HG02973 (cell line): ENCODE data around the gene CCDC30.
"Not testable (repeated sequence)": the region's sequence is repeated elsewhere in the genome, so short reads cannot be mapped to it uniquely, and the experiment has no call there.

Experiments
- ATAC-seq: cut with Tn5 transposase; IDR thresholded peaks from one replicate; pipeline ENCODE4 v1.9.1; 2021; ENCODE audit warnings: moderate library complexity; ENCODE audit not compliant: unreplicated experiment

Gene CCDC30

DNA sequence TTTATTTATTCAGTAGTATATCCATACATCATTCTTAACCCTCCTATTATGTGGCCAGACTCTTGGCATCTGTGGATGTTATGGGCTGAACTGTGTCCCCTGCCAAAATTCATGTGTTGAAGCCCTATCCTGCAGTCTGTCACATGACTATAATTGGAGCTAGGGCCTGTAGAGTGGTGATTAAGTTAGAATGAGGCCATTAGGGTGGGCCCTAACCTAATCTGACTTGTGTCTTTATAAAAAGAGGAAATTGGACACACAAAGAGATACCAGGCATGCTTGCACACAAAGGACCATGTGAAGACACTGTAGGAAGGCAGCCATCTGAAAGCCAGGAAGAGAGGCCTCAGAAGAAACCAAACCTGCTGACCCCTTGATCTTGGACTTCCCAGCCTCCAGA is 13.8 kb upstream of the CCDC30 start:
- no peak for ATAC-seq

GRCh38 chr1:42450061-42450460 is 13.0 kb upstream of the CCDC30 start:
- ATAC-seq = no peak

DNA sequence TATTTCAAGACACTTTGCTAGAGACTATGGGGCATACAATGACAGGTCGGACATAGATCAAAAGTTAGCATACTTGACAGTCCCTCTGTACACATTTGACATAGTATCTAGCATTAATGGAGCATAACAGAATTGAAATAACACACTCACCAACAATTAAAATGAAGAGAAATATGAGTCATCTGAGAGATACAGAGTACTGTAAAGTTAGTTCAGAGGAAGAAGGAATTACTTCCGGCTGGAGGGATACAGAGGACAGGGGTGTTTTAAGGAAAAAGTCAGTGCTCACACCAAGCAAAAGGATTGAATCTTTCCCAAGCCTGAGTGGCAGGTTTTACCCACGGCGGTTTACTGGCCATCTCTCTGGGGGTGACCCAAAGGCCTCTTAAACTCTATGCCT is 9.7 kb upstream of the CCDC30 start:
- no peak for ATAC-seq

DNA sequence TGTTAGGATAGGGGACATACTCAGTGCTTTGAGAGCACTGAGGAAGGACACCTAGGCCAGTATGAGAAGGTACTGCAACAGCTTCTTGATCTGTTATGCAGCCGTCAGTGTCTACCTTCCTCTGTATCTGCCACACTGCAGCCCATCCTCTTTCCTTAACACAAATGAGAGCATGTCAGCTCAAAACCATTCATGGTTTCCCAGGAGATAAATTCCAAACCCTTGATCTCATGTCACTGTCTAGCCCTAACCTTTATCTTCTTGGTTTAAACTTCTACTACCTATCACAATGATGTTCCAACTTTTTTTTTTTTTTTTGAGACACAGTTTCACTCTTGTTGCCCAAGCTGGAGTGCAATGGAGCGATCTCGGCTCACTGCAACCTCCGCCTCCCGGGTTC is 8.7 kb upstream of the CCDC30 start:
- no peak for ATAC-seq

DNA sequence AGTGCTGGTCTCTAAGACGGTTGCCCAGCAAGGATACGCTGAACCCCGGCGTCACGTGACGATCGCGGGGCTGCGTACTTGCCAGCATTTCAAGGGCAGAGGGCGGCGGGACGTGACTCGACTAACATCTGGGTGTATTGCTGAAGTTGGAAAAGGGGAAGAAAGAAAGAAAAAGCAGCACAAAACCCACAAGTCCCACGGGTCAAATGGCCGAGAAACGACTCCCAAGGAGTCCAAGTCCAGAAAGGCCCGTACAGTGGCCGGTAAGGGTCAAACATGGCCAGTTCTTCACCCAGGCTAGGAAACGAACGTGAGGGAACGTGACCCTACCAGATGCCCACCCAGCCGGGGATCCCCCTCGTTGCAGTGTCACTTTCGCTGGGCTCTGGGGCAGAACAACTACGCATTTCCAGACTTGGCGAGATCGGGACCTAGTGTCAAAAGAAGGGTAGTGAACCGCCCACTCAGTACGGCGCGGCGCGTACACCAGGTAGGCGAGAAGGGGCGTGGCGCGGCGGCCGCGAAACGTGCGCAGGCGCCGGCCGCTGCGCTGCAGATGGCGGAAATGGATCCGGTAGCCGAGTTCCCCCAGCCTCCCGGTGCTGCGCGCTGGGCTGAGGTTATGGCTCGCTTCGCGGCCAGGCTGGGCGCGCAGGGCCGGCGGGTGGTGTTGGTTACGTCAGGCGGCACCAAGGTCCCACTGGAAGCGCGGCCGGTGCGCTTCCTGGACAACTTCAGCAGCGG is 6.9 kb upstream of the CCDC30 start, which contains the start of the genes PPCS and ZMYND12:
PPCS (plus strand) TSS at position 534 of the 744 bp plus-strand sequence; CDS start at position 557, 23 bp downstream.
ZMYND12 (minus strand) TSS at position 13 of the 744 bp plus-strand sequence. CDS start 25 bp downstream, outside the sequence.
- ATAC-seq = peak; percentile 74

- peak; percentile 54 for ATAC-seq
Observed at GRCh38 chr1:42456754-42457089, 6.4 kb upstream of the CCDC30 start.

- no peak for ATAC-seq
Observed at GRCh38 chr1:42461196-42461595, 1.9 kb upstream of the CCDC30 start.

DNA sequence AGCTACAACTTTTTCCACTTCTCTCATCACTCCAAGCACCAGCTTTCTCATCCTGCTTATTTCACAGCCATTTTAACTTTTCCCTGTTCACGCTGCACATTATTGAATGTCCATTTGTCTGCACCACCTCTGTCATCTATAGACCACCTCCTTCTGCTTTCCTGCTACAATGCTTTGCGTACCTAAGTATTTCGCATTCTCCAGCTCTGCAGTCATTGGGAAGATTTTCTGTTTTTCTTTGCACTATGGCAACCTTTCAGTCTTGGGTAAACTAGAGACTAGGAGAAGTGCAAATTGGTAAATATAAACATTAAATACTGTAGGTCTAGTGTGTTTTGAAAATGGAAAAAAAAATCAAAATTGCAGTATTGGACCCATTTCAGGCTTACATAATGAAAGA is 835 bp downstream of the CCDC30 start:
- no peak for ATAC-seq

DNA sequence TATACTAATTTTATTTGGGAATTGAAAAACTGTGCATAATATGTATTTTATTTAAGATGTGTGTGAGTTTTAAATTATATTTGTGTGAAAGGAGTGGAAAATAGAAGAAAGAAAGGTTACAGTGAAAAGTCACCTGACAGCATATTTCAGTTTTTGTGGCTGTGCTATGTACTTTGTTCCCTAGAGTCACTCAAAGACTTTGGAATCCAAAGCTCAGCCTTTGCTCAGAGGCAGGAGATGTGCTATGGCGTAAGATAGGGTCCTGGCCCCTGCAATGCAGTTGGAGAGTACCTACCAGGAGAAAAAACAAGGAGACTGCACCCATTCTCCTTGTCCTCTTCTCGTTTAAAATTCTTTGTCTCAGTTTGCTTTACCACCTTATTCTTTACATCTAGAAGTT is 2.9 kb downstream of the CCDC30 start:
- no peak for ATAC-seq

GRCh38 chr1:42469727-42470126 is 6.6 kb downstream of the CCDC30 start:
- no peak for ATAC-seq

GRCh38 chr1:42476605-42477004 is 13.5 kb downstream of the CCDC30 start:
- no peak for ATAC-seq

- not testable (repeated sequence) for ATAC-seq
Observed at GRCh38 chr1:42477354-42477753, 14.3 kb downstream of the CCDC30 start.

GRCh38 chr1:42477775-42478174 is 14.7 kb downstream of the CCDC30 start:
- no peak for ATAC-seq

DNA sequence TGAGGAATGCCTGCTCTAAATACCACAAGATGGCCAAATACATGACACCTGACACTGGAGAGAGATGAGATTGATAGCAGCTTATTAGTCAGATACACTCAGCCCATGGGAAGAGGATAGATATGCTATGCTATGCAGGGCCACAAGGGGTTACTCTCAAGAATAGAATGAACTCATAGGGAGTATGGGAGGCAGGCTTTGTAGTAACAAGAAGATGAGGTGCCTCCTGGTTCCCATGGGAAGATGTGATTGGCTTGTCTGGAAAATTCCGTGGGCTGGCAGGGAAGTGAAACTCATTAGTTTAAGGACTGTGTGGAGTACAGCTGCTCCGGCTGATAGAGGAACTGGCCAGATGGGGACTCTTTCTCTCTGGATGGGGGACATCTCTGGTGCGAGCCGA is 16.5 kb downstream of the CCDC30 start:
- no peak for ATAC-seq

GRCh38 chr1:42480921-42481320 is 17.8 kb downstream of the CCDC30 start:
- ATAC-seq = no peak

DNA sequence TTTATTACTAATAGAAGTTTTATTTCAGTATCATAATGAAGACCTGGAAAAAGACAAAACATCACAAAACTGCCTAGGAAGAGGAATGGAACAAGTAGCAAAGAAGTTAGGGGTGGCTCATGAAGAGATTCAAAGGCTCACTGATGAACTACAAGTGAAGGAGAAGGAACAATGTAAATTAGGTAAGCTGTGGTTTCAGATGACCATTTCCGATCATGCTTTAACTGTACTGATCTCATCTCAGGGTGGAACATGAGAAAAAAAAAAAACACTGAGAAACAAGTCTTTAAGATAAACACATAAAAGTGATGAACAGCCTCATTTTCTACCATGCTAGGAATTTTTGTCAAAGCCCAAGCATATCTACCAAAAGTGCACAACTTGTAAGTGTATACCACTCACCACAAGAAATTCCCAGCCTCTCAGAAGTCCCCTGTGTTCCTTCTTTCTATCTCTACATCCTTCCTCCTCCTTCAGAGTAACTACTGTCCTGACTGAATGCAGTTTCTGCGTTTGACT is 19.6 kb downstream of the CCDC30 start:
- ATAC-seq = no peak

DNA sequence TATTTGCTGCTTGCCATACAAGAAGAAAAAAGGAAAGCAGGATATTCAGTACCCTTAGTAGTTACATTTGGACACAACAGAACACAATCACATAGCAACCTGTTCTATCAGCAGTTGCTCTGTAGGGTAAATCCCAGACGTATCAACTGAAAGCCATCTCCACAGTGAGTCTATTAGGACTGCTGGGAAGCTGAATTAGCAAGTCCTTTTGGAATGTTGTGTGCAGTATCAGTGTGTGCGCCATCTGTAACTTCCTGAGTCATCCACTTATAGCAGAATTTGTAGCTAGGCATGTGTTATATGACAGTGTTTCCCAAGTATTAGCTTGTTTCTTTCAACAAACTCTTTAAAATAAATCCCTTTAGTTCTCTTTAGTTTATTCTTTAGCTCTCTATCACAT is 21.3 kb downstream of the CCDC30 start:
- no peak for ATAC-seq

DNA sequence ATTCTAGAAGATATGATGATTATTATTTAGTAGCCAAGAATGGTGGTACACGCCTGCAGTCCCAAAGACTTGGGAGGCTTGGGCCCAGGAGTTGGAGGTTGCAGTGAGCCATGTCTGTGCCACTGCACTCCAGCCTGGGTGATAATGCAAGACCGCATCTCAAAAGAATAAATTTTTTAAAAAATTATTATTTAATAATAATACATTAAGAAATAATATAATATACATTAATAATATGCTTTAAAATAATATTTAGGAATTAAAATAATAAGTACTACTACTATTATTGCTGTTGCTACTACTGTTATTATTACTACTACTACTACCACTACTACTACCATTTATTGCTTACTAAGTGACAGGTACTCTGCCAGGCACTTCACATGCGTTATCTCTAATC is 27.2 kb downstream of the CCDC30 start:
- no peak for ATAC-seq

- ATAC-seq = not testable (repeated sequence)
Observed at GRCh38 chr1:42502031-42502430, 38.9 kb downstream of the CCDC30 start.

- no peak for ATAC-seq
Observed at GRCh38 chr1:42504535-42505128, 41.5 kb downstream of the CCDC30 start.

DNA sequence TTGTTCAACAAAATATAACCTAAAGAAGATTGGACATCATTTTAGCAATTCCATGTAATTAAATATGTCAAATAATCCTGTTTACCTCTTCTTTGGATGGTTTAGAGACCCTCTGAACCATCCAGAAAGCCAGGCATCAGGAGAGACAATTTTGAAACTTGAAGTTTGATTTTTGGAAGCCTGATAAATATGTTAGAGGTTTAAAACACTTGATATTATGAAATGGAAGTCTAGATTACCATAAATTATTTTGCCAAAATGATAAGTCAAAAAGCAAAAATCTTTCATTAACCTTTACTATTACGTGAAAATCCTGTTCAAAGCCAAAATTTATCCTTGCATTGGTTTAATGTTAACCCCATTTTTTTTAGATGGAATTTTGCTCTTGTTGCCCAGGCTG is 43.5 kb downstream of the CCDC30 start:
- ATAC-seq = no peak

DNA sequence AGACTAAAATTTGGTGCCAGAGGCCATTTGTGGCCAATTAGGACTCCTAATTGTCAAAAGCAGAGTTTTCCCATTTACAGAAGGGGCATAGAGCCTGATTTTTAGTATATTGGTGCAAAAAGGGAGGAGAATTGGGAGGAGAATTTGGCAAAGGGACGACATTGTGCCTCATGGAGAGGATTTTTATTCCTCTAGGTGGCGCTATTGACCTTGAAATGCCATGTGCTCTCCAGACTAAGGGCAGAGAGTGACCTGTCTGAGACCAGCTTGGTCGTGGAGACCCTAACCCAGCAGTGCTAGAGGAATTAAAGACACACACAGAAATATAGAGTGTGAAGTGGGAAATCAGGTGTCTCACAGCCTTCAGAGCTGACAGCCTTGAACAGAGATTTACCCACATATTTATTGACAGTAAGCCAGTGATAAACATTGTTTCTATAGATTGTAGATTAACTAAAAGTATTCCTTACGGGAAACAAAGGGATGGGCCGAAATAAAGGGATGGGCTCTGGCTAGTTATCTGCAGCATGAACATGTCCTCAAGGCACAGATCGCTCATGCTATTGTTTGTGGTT is 48.6 kb downstream of the CCDC30 start:
- not testable (repeated sequence) for ATAC-seq
